ENCODE data around the gene IL1RAPL2. TPM values are rescaled to one million over a fixed set of nuclear protein-coding genes. Genes with fewer than 3 reads are reported as not detected.

The IL1RAPL2 gene
- total and polyA plus RNA-seq, 2 donors (not counting 3 experiments of a cell fraction or from before 2014, with no cell fraction given), result not detected

DNA sequence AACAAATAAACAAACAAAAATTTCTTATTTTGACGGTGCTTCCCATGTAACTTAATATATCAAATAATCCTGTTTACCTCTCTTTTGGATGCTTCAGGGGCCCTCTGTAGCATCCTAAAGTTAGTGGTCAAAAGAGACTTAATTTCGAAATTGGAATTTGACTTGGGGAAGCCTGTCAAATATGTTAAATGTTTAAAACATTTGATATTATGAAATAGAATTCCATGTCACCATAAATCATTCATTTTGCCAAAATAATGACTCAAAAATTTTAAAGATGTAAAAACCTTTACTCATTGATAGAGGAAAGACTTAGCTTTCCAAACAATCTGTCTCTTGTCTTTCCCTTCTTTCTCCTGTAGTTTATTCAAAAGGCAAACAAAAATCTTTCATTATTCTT lies 675.1 kb downstream of the IL1RAPL2 start:
- Histone ChIP-seq H3K27me3 (ENCODE audit: control insufficient read depth in 2 of 2, insufficient read depth in 2 of 2, low read length in 2 of 2) (no peaks in the 10 kb centered on the region), H3K9me1 (replicated peaks; ENCODE audit: control insufficient read depth, extremely low read depth, insufficient read depth, low read length) (no peaks in the 10 kb centered on the region), H3K27ac (ENCODE audit: insufficient read depth, low read depth, low read length) (no peak overlapping the region), H3K4me2 (ENCODE audit: insufficient read depth, low read length) (no peak overlapping the region), H3K4me1 (ENCODE audit: control insufficient read depth, extremely low read depth, insufficient read depth, low read length) (no peaks in the 10 kb centered on the region), H3K9ac (replicated peaks; ENCODE audit: extremely low read depth, insufficient read depth, low read length) (no peak overlapping the region), H3K4me3 (replicated peaks in 1 of 3; ENCODE audit: insufficient read depth in 1 of 3, low read depth in 1 of 3, low read length in 3 of 3) (no peak overlapping the region), H4K20me1 (replicated peaks; ENCODE audit: control insufficient read depth, extremely low read depth, insufficient read depth, low read length) (no peaks in the 10 kb centered on the region), H3K9me3 (replicated peaks; ENCODE audit: control insufficient read depth, insufficient read depth, low read length) (no peaks in the 10 kb centered on the region), H3K36me3 (ENCODE audit: control insufficient read depth in 2 of 2, extremely low read depth in 1 of 2, insufficient read depth in 2 of 2, low read length in 2 of 2) (no peaks in the 10 kb centered on the region), H2AFZ (ENCODE audit: low read depth, low read length) (no peak overlapping the region), H3K79me2 (ENCODE audit: control insufficient read depth, insufficient read depth, low read length) (no peaks in the 10 kb centered on the region)
- TF ChIP-seq MYC (IDR thresholded peaks at IDR 0.05; ENCODE audit: low read depth, low read length) (no peak), JUN (IDR thresholded peaks at IDR 0.05; ENCODE audit: borderline replicate concordance, insufficient read depth, insufficient read length, low read depth) (no peak), POLR2AphosphoS5 (IDR thresholded peaks at IDR 0.05; ENCODE audit: insufficient read depth, low read depth, low read length) (no peak), EZH2 (IDR thresholded peaks at IDR 0.05; ENCODE audit: borderline replicate concordance, low read depth, low read length, severe bottlenecking) (no peak), GATA2 (IDR thresholded peaks at IDR 0.05; ENCODE audit: insufficient read depth, insufficient read length, low read depth, low read length) (no peak), FOS (IDR thresholded peaks at IDR 0.05; ENCODE audit: borderline replicate concordance, insufficient read depth, low read length) (no peak), POLR2A (IDR thresholded peaks at IDR 0.05; ENCODE audit: low read depth, low read length) (no peak)
- TF ChIP-seq, protein P1, sequence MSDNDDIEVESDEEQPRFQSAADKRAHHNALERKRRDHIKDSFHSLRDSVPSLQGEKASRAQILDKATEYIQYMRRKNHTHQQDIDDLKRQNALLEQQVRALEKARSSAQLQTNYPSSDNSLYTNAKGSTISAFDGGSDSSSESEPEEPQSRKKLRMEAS (IDR thresholded peaks at IDR 0.05; ENCODE audit: insufficient read depth, insufficient read length), result no peak
- TF ChIP-seq, protein P2, sequence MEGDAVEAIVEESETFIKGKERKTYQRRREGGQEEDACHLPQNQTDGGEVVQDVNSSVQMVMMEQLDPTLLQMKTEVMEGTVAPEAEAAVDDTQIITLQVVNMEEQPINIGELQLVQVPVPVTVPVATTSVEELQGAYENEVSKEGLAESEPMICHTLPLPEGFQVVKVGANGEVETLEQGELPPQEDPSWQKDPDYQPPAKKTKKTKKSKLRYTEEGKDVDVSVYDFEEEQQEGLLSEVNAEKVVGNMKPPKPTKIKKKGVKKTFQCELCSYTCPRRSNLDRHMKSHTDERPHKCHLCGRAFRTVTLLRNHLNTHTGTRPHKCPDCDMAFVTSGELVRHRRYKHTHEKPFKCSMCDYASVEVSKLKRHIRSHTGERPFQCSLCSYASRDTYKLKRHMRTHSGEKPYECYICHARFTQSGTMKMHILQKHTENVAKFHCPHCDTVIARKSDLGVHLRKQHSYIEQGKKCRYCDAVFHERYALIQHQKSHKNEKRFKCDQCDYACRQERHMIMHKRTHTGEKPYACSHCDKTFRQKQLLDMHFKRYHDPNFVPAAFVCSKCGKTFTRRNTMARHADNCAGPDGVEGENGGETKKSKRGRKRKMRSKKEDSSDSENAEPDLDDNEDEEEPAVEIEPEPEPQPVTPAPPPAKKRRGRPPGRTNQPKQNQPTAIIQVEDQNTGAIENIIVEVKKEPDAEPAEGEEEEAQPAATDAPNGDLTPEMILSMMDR (IDR thresholded peaks at IDR 0.05; ENCODE audit: extremely low read depth in 1 of 2, insufficient read depth in 1 of 2, low read depth in 1 of 2, low read length in 2 of 2), result no peak
- no TSS peak for BruUV-seq (replicated peaks)
- intact Hi-C loops (cut with micrococcal nuclease), result no loop called here
- ChIA-PET CTCF (no interaction called here), POLR2A (no interaction called here)
- dilution Hi-C loops (cut with MboI; ENCODE audit: extremely low pct_ligation_motif_present, low sequenced_read_pairs), result no loop called here
- DNase-seq (ENCODE audit: low read depth, low spot score) (no peak), FAIRE-seq (no peak)
